WI38 (cell line): ENCODE results near the gene IL17RA.
A peak's percentile ranks its signal among the peaks of the same experiment; 100 is the strongest.

Source experiments
- H3K4me3 ChIP-seq: 2 replicates; pipeline ENCODE4 v1.5.1; 2011; ENCODE audit warnings: low read depth, mild to moderate bottlenecking, control low read depth, low read length
- CTCF ChIP-seq: IDR thresholded peaks from 2 replicates; pipeline ENCODE4 v1.5.1; 2012; ENCODE audit warnings: low read depth, mild to moderate bottlenecking, control low read depth, low read length

Gene IL17RA

DNA sequence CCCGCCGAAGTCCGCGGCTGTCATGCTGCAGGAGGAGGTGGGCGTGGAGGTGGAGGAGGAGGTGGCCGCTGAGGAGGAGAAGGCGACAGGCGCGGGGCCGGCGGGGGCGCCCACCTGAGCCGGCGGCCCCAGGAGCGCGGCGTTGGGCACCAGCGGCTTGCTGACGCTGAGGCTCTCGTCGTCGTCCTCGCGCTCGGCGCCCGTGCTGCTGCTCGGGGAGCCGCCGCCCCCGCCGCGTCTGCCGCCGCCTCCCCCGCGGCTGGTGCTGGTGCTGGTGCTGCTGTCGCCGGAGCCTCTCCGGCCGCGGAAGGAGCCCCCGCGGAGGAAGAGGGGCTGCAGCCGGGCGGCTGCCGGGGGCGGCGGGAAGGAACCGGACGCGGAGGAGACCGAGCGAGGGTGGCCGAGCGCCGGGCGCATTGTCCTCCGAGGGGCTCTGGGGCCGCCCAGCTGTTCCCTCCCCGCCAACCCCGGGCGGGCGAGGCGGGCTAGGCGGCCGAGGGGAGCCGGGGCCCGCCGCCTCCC, 36.0 kb downstream of the IL17RA start:
- no peak for TF ChIP-seq CTCF
- H3K4me3 ChIP-seq, result peak overlapping the region; percentile 44

- H3K4me3 ChIP-seq, result peak within 1 kb of the TSS; percentile 44
- TF ChIP-seq CTCF, result no peak
Measured at GRCh38 chr22:17121233-17122195, 36.7 kb downstream of the IL17RA start, which contains the start of gene TMEM121B. TMEM121B (minus strand) TSS chr22:17121360; CDS start chr22:17121127, 233 bp downstream.

DNA sequence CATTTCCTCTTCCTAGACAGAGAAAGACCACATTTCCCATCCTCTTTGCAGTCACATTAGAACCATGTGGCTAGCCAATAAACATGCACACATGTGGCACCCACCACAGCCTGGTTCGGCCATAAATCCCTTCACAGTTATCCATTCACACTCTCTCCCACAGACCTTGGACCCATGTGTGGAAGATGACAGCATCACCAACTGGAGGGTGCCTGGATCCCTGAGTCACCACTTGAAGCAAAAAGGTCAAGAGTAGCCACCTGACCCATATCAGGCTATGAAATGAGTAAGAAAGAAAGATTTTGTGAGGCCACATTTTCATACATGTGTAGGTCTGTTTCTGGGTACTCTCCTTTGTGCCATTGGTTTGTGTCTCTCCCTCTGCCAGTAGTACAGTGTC, 45.4 kb downstream of the IL17RA start:
- TF ChIP-seq CTCF, result no peak
- no peak overlapping the region for H3K4me3 ChIP-seq

DNA sequence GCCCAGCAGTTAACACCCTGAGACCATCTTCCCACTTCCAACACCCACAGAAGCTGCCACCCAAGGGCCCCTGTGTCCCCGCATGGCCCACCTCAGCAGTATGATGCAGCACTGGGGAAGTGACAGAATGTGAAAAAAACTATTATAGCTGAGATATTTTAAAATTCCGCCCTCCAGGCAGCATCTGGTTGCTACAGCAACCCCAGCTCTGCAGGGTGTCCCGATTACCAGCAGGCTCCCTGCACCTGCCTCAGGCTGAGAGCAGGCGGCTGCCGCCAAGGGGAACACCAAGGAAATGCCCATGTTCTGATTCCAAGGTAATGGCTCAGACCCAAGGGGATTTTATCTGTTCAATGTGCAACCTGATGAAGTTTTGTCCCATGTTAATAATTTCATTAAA, 46.9 kb downstream of the IL17RA start:
- TF ChIP-seq CTCF, result no peak
- no peak overlapping the region for H3K4me3 ChIP-seq

DNA sequence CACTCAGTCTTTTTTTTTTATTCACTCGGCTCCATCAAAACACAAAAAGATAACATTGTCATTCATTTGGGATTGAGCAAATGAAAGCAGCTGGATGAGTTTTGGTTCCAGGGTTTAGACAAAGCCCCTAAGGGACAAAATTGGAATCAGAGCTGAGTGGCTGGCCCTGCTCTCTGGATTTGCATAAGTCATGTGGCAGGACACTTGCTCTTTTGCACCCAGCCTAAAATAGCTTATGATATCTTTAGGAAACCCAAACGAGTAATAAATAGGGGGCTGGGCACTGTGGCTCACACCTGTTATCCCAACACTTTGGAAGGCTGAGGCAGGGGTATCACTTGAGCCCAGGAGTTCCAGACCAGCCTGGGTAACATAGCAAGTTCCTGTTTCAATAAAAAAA, 47.3 kb downstream of the IL17RA start:
- H3K4me3 ChIP-seq, result no peak overlapping the region
- no peak for TF ChIP-seq CTCF

GRCh38 chr22:17133137-17133536, 48.3 kb downstream of the IL17RA start:
- no peak for TF ChIP-seq CTCF
- no peak overlapping the region for H3K4me3 ChIP-seq

DNA sequence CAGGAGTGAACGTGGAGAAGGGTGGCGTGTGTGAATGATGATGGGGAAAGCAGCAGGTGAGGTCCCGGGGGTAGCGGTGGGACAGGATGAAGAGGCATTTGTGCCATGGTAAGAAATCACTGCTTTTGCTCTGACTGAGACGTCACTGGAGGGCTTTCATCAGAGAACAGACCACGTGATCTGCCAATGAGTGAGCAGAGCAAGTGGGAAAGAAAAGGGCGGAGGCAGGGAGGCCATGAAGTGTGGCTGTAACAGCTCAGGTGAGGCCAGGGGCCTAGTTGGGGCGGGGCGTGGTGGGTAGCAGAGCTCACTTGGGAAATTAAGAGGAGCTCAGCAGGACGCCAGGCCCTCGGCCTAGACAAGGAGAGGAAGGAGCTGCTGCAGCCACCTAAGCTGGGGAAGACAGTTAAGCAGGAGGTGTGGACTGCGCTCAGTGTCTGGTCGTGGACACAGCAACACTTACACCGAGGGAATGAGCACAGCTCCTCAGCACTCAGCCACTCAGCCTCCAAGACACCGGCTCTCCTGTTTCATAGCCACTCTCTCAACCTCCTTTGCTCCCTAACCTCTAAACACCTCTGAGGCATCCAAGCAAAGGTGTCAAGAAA, 50.5 kb downstream of the IL17RA start:
- no peak overlapping the region for H3K4me3 ChIP-seq
- no peak for TF ChIP-seq CTCF
